GM19351 (cell line): Measurements from ENCODE around the gene PRDM16.

Source experiments
- ATAC-seq: cut with Tn5 transposase; IDR thresholded peaks from one replicate; pipeline ENCODE4 v1.9.1; 2021; ENCODE audit warnings: mild to moderate bottlenecking, moderate library complexity; ENCODE audit not compliant: unreplicated experiment

Gene PRDM16

GRCh38 chr1:3433596-3434320 is 364.8 kb downstream of the PRDM16 start:
- ATAC-seq, result no peak

- no peak for ATAC-seq
Observed at GRCh38 chr1:3434406-3435110, 365.6 kb downstream of the PRDM16 start.

DNA sequence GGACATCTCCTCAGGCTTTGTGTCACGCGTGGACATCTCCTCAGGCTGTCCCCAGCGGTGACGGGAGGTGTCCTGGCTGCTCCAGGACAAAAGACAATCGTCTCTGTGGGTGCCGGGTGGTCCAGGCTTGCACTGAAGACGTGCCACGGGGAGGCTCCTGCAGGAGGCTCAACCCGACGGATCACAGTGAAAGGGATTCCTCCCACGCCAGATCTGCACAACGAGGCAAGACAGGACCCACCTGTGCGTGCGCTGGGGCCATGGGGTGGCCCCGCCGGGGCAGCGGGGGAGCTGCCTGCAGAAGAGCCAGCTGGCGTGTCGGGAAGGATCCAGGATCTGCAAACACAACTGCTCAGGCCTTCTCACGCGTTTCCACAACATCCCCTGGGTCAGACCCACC is 366.7 kb downstream of the PRDM16 start:
- no peak for ATAC-seq

- ATAC-seq, result no peak
Observed at GRCh38 chr1:3436451-3436850, 367.4 kb downstream of the PRDM16 start.

DNA sequence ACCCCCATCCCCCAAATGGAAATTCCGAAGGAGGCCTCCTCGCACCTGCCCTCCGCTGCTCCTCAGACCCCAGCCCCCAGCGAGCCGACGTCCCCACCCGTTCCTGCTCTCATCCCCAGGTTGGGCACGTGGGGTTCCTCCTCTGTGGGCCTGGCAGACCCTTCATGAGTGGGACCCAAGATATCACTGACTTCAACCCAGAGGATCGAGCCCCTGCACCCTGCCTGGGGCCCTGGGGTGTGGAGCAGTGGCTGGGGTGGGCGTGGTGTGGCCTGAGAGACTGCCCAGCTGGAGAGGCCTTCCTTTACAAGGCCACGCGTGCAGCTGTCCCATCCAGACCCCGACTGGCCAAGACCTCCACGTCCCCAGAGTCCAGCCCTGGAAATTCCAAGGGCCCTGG is 367.9 kb downstream of the PRDM16 start:
- ATAC-seq, result no peak

DNA sequence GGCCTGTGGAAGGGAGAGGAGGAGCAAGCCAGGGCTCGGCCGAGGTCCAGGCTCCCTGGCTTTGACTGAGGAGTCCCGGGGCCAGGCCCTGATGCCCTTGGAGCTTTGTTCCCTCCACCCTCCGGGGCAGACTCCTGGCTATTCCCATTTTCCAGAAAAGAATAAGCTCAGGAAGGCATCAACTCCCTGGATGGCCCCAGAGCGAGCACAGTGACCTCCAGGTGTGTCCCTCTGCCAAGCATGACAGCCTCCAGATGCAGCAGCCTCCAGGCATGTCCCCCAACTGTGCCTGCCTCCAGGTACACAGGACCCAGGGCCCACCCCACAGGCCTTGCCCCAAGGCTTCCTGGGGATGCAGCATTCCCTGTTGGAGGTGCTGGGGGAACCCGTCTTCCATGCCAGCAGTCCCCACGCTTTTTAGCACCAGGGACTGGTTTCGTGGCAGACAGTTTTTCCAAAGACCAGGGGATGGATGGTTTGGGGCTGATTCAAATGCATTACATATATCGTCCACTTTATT is 369.7 kb downstream of the PRDM16 start:
- ATAC-seq, result no peak

- ATAC-seq, result no peak
Observed at GRCh38 chr1:3439346-3440299, 370.6 kb downstream of the PRDM16 start.

GRCh38 chr1:3440300-3440681 is 371.3 kb downstream of the PRDM16 start:
- ATAC-seq, result no peak

GRCh38 chr1:3440711-3441409 is 371.9 kb downstream of the PRDM16 start:
- ATAC-seq, result no peak

GRCh38 chr1:3441410-3441847 is 372.4 kb downstream of the PRDM16 start:
- ATAC-seq, result no peak

- ATAC-seq, result no peak
Observed at GRCh38 chr1:3441880-3442279, 372.9 kb downstream of the PRDM16 start.

- no peak for ATAC-seq
Observed at GRCh38 chr1:3442331-3442730, 373.3 kb downstream of the PRDM16 start.

DNA sequence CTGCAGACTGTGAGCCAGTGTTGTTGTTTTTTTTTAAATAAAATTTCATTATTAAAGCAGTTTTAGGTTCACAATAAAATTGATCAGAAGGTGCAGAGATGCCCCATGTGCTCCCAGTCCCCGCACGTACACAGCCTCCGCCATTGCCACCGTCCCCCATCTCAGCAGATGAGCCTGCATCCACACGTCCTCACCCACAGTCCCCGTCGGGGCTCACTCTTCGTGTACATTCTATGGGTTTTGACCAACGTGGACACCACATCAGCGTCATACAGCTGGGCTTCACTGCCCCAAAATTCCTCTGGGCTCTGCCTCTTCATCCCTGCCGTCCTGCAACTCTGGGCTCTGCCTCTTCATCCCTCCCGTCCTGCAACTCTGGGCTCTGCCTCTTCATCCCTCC is 373.9 kb downstream of the PRDM16 start:
- no peak for ATAC-seq

GRCh38 chr1:3443807-3444206 is 374.8 kb downstream of the PRDM16 start:
- no peak for ATAC-seq

GRCh38 chr1:3444298-3444697 is 375.3 kb downstream of the PRDM16 start:
- ATAC-seq, result no peak

- no peak for ATAC-seq
Observed at GRCh38 chr1:3444736-3445135, 375.7 kb downstream of the PRDM16 start.

- ATAC-seq, result no peak
Observed at GRCh38 chr1:3450202-3450863, 381.3 kb downstream of the PRDM16 start.

- ATAC-seq, result no peak
Observed at GRCh38 chr1:3450983-3451382, 382.0 kb downstream of the PRDM16 start.

- ATAC-seq, result no peak
Observed at GRCh38 chr1:3451994-3452865, 383.2 kb downstream of the PRDM16 start.
